Aorta (tissue), 5 donors: ENCODE results near the gene TTLL11. TPM values are rescaled to one million over a fixed set of nuclear protein-coding genes. Genes with fewer than 3 reads are reported as not detected.
"Not testable (repeated sequence)": the region's sequence is repeated elsewhere in the genome, so short reads cannot be mapped to it uniquely, and the experiment has no call there.

Source experiments
- ATAC-seq: fragments of 200-7000 bp; cut with Tn5 transposase; one replicate; pipeline ENCODE4 v1.9.1; 2022; ENCODE audit warnings: moderate library complexity; ENCODE audit not compliant: low FRiP score
- DNase-seq, 2 donors: peaks; one replicate each; pipeline ENCODE4 v3.0.0-alpha.2; 2020
- H3K27ac ChIP-seq, 2 donors: one replicate each; pipeline ENCODE4 v1.5.1; 2013; ENCODE audit warnings: low read length in 2 of 2, mild to moderate bottlenecking in 2 of 2, moderate library complexity in 2 of 2, control low read depth in 1 of 2, inconsistent platforms in 1 of 2, low read depth in 1 of 2
- H3K27me3 ChIP-seq, 2 donors: one replicate each; pipeline ENCODE4 v1.6.1; 2013; ENCODE audit warnings: control low read depth in 1 of 2, low read length in 1 of 2, mild to moderate bottlenecking in 1 of 2, moderate library complexity in 1 of 2; ENCODE audit not compliant: insufficient read depth in 2 of 2, control insufficient read depth in 1 of 2
- H3K36me3 ChIP-seq, 2 donors: one replicate each; pipeline ENCODE4 v1.6.1; 2013; ENCODE audit warnings: control low read depth in 1 of 2, low read length in 1 of 2, mild to moderate bottlenecking in 1 of 2; ENCODE audit not compliant: insufficient read depth in 2 of 2, control insufficient read depth in 1 of 2
- H3K4me1 ChIP-seq, 2 donors: one replicate each; pipeline ENCODE4 v1.6.1; 2013; ENCODE audit warnings: low read length in 2 of 2, control low read depth in 1 of 2, mild to moderate bottlenecking in 1 of 2, moderate library complexity in 1 of 2; ENCODE audit not compliant: insufficient read depth in 2 of 2, control insufficient read depth in 1 of 2
- H3K4me3 ChIP-seq, 2 donors: one replicate each; pipeline ENCODE4 v1.5.1; 2013; ENCODE audit warnings: low read length in 2 of 2, control low read depth in 1 of 2, mild to moderate bottlenecking in 1 of 2
- H3K9me3 ChIP-seq: one replicate; pipeline ENCODE4 v1.6.1; 2013; ENCODE audit warnings: mild to moderate bottlenecking, low read length; ENCODE audit not compliant: control insufficient read depth
- WGBS, 2 donors: extraction: QIAGEN DNeasy Blood & Tissue Kit; methylation state at CpG; one replicate each; pipeline ENCODE4 v1.1.7; 2013; 5-methylcytosine and 5-hydroxymethylcytosine counted together
- intact Hi-C, 2 donors: fragments of 100-400 bp; cut with DNase I; formaldehyde crosslinking; loops; one replicate each; pipeline versions ENCODE4 v1.14.2 to v1.15.0; 2022
- polyA plus RNA-seq, 2 donors: library from polyadenylated mRNA; stranded (reverse); fragments of 200-250 nt; gene quantifications; one replicate each; pipeline ENCODE4 v1.2.3, GENCODE V29; 2013
- total RNA-seq, 2 donors: library from RNA; stranded (reverse); fragmentation: NEBNext Ultra II Directional; extraction: Animal tissue kit (Norgen Biotek cat#: 25700); gene quantifications; one replicate each; pipeline ENCODE4 v1.2.1, GENCODE V29; 2021
- donor health status: healthy with polysubstance abuse.
- donor health status: Bipolar disorder and iron deficiency.
- donor health status: DM: no; HTN: no; CAD: no.
- donor health status: DM: no; HTN: no; CAD: no.
- donor health status: DM: yes; HTN: yes; CAD: no.

TTLL11 gene
- total and polyA plus RNA-seq, 4 donors = 7.7 to 31.4 (median 18.3) TPM

- Histone ChIP-seq H3K9me3 (no peaks in the 10 kb centered on the region), H3K4me1 (no peaks in the 10 kb centered on the region), H3K27ac (no peak overlapping the region), H3K36me3 (peaks cover 0 to 1% of the 10 kb centered on the region in 2 donors), H3K27me3 (no peaks in the 10 kb centered on the region), H3K4me3 (no peak overlapping the region)
- DNase-seq = no peak
- intact Hi-C loops = no loop called here
- no peak for ATAC-seq
- 77 to 78% methylated on average over 9 of the region's 9 CpGs for WGBS, 2 donors
Observed at GRCh38 chr9:121990600-121991306, 102.4 kb downstream of the TTLL11 start.

- H3K4me3 ChIP-seq = no peak overlapping the region
- 65 to 69% methylated on average over 13 of the region's 13 CpGs for WGBS, 2 donors
- DNase-seq (no peak), ATAC-seq (no peak)
- H3K36me3 ChIP-seq = peaks cover 0 to 1% of the 10 kb centered on the region in 2 donors
- intact Hi-C loops = loop anchor here (5.0 to 10.0 kb wide), 2 partner anchors 244 to 302 kb away; no protein-coding TSS in a partner anchor
- H3K27me3 ChIP-seq = no peaks in the 10 kb centered on the region
- H3K4me1 ChIP-seq = no peaks in the 10 kb centered on the region
- no peaks in the 10 kb centered on the region for H3K9me3 ChIP-seq
- H3K27ac ChIP-seq = no peak overlapping the region
Observed at GRCh38 chr9:121989010-121989409, 104.1 kb downstream of the TTLL11 start.

GRCh38 chr9:121987314-121987713 is 105.8 kb downstream of the TTLL11 start:
- Histone ChIP-seq H3K36me3 (no peaks in the 10 kb centered on the region), H3K4me3 (no peak overlapping the region), H3K27me3 (no peaks in the 10 kb centered on the region), H3K4me1 (peaks cover 0 to 12% of the 10 kb centered on the region in 2 donors), H3K27ac (no peak overlapping the region), H3K9me3 (no peaks in the 10 kb centered on the region)
- no peak for DNase-seq
- WGBS, 2 donors = 52 to 55% methylated on average over 7 of the region's 7 CpGs
- peak; percentile 41 for ATAC-seq
- intact Hi-C loops = loop anchor here (5.0 to 10.0 kb wide), 2 partner anchors 243 to 300 kb away; no protein-coding TSS in a partner anchor

- 50 to 54% methylated on average over 14 of the region's 14 CpGs for WGBS, 2 donors
- Histone ChIP-seq H3K9me3 (no peaks in the 10 kb centered on the region), H3K27ac (peak overlapping the region in 1 of 2 donors; percentile 72), H3K36me3 (no peaks in the 10 kb centered on the region), H3K4me3 (no peak overlapping the region), H3K4me1 (peaks cover 0 to 12% of the 10 kb centered on the region in 2 donors), H3K27me3 (no peaks in the 10 kb centered on the region)
- intact Hi-C loops = loop anchor here (5.0 to 10.0 kb wide), 2 partner anchors 241 to 299 kb away; no protein-coding TSS in a partner anchor
- ATAC-seq (peak; percentile 58), DNase-seq (peak; percentile 77 to 79)
Observed at GRCh38 chr9:121985792-121986494, 107.2 kb downstream of the TTLL11 start.

- Histone ChIP-seq H3K4me3 (no peak overlapping the region), H3K36me3 (no peaks in the 10 kb centered on the region), H3K27ac (peak overlapping the region; percentile 43 to 96), H3K27me3 (no peaks in the 10 kb centered on the region), H3K9me3 (no peaks in the 10 kb centered on the region), H3K4me1 (peaks cover 0 to 12% of the 10 kb centered on the region in 2 donors)
- intact Hi-C loops = loop anchor here (5.0 to 10.0 kb wide), 2 partner anchors 240 to 298 kb away; no protein-coding TSS in a partner anchor
- DNase-seq (no peak), ATAC-seq (peak; percentile 63)
- WGBS, 2 donors = 6 to 9% methylated on average over 7 of the region's 7 CpGs
Observed at GRCh38 chr9:121984726-121985402, 108.2 kb downstream of the TTLL11 start.

GRCh38 chr9:121983736-121984135 is 109.4 kb downstream of the TTLL11 start:
- peak overlapping the region; percentile 43 to 71 for H3K27ac ChIP-seq
- ATAC-seq (no peak), DNase-seq (no peak)
- no peaks in the 10 kb centered on the region for H3K27me3 ChIP-seq
- no peaks in the 10 kb centered on the region for H3K9me3 ChIP-seq
- 9 to 23% methylated on average over 2 of the region's 2 CpGs for WGBS, 2 donors
- H3K4me1 ChIP-seq = peaks cover 1 to 12% of the 10 kb centered on the region in 2 donors
- no peaks in the 10 kb centered on the region for H3K36me3 ChIP-seq
- intact Hi-C loops = loop anchor here in 1 of 2 donors (10.0 kb wide), 1 partner anchor 239 kb away; no protein-coding TSS in a partner anchor
- H3K4me3 ChIP-seq = no peak overlapping the region

GRCh38 chr9:121981118-121981883 is 111.8 kb downstream of the TTLL11 start:
- Histone ChIP-seq H3K4me1 (peaks cover 1 to 12% of the 10 kb centered on the region in 2 donors), H3K4me3 (no peak overlapping the region), H3K27me3 (no peaks in the 10 kb centered on the region), H3K36me3 (no peaks in the 10 kb centered on the region), H3K27ac (no peak overlapping the region), H3K9me3 (no peaks in the 10 kb centered on the region)
- intact Hi-C loops = loop anchor here in 1 of 2 donors (10.0 kb wide), 1 partner anchor 236 kb away; no protein-coding TSS in a partner anchor
- WGBS, 2 donors = 85 to 86% methylated on average over 5 of the region's 5 CpGs
- DNase-seq = no peak
- no peak for ATAC-seq

- H3K27ac ChIP-seq, H3K4me3 ChIP-seq, H3K27me3 ChIP-seq, DNase-seq, ATAC-seq, H3K9me3 ChIP-seq, H3K36me3 ChIP-seq: not testable (repeated sequence)
- WGBS, 2 donors = 90 to 91% methylated on average over 1 of the region's 1 CpG
- peaks cover 1 to 12% of the 10 kb centered on the region in 2 donors for H3K4me1 ChIP-seq
- intact Hi-C loops = loop anchor here in 1 of 2 donors (10.0 kb wide), 1 partner anchor 236 kb away; no protein-coding TSS in a partner anchor
Observed at GRCh38 chr9:121980665-121981064, 112.4 kb downstream of the TTLL11 start.
